Glutamatergic neuron (in vitro differentiated cells): ENCODE measurements around the gene ETV6. TPM values are rescaled to one million over a fixed set of nuclear protein-coding genes. Genes with fewer than 3 reads are reported as not detected.

ENCODE experiments used
- DNase-seq: peaks from one replicate; pipeline ENCODE4 v3.0.0; 2022
- H3K27ac Mint-ChIP-seq: one replicate; pipeline ENCODE4 v1.8.0; 2020; ENCODE audit warnings: mild to moderate bottlenecking, mixed read lengths, inconsistent platforms; ENCODE audit not compliant: unreplicated experiment
- H3K27me3 Mint-ChIP-seq: one replicate; pipeline ENCODE4 v1.8.0; 2020; ENCODE audit warnings: mild to moderate bottlenecking, moderate library complexity, mixed read lengths, inconsistent platforms; ENCODE audit not compliant: unreplicated experiment
- H3K36me3 Mint-ChIP-seq: one replicate; pipeline ENCODE4 v1.8.0; 2020; ENCODE audit warnings: mild to moderate bottlenecking, mixed read lengths, inconsistent platforms; ENCODE audit not compliant: unreplicated experiment
- H3K4me1 Mint-ChIP-seq: one replicate; pipeline ENCODE4 v1.8.0; 2020; ENCODE audit warnings: mild to moderate bottlenecking, low read depth, mixed read lengths, inconsistent platforms; ENCODE audit not compliant: unreplicated experiment
- H3K4me3 Mint-ChIP-seq: one replicate; pipeline ENCODE4 v1.8.0; 2020; ENCODE audit warnings: mild to moderate bottlenecking, mixed read lengths, inconsistent platforms; ENCODE audit not compliant: unreplicated experiment
- H3K9me3 Mint-ChIP-seq: one replicate; pipeline ENCODE4 v1.8.0; 2020; ENCODE audit warnings: mild to moderate bottlenecking, moderate library complexity, mixed read lengths, inconsistent platforms; ENCODE audit not compliant: unreplicated experiment
- CTCF ChIP-seq: fragments of 200-600 bp; sonication (generic); IDR thresholded peaks from one replicate; pipeline ENCODE4 v1.5.0; 2021; ENCODE audit not compliant: partially characterized antibody, unreplicated experiment
- total RNA-seq: library from RNA; stranded (reverse); fragmentation: NEBNext Ultra II Directional; extraction: Animal tissue kit (Norgen Biotek cat#: 25700); gene quantifications from one replicate; pipeline ENCODE4 v1.2.1, GENCODE V29; 2021; ENCODE audit not compliant: unreplicated experiment

ETV6 gene
- total RNA-seq, 1 donor from 2014 or later = 10.1 TPM

GRCh38 chr12:11652351-11653040 lies 3.0 kb downstream of the ETV6 start:
- Mint-ChIP-seq H3K9me3 (peaks cover 13% of the 10 kb centered on the region), H3K27ac (no peak overlapping the region), H3K27me3 (peaks cover 9% of the 10 kb centered on the region), H3K4me1 (peaks cover 22% of the 10 kb centered on the region), H3K36me3 (no peaks in the 10 kb centered on the region), H3K4me3 (peak overlapping the region; percentile 54)
- DNase-seq = no peak
- no peak for TF ChIP-seq CTCF

GRCh38 chr12:11653215-11653753 lies 3.8 kb downstream of the ETV6 start:
- Mint-ChIP-seq H3K36me3 (no peaks in the 10 kb centered on the region), H3K27me3 (peaks cover 7% of the 10 kb centered on the region), H3K27ac (no peak overlapping the region), H3K9me3 (peaks cover 13% of the 10 kb centered on the region), H3K4me1 (peaks cover 23% of the 10 kb centered on the region), H3K4me3 (no peak overlapping the region)
- TF ChIP-seq CTCF = no peak
- DNase-seq = no peak

GRCh38 chr12:11654338-11654737 lies 4.9 kb downstream of the ETV6 start:
- peak overlapping the region; percentile 21 for H3K27ac Mint-ChIP-seq

GRCh38 chr12:11654802-11655201 lies 5.3 kb downstream of the ETV6 start:
- Mint-ChIP-seq H3K4me1 (peaks cover 23% of the 10 kb centered on the region), H3K27me3 (peaks cover 2% of the 10 kb centered on the region), H3K4me3 (no peak overlapping the region), H3K9me3 (peaks cover 6% of the 10 kb centered on the region), H3K27ac (no peak overlapping the region), H3K36me3 (no peaks in the 10 kb centered on the region)
- DNase-seq = no peak
- TF ChIP-seq CTCF = no peak

More at GRCh38 chr12:11654338-11654737, 4.9 kb downstream of the ETV6 start:
- peaks cover 8% of the 10 kb centered on the region for H3K9me3 Mint-ChIP-seq
- H3K4me3 Mint-ChIP-seq = no peak overlapping the region
- H3K4me1 Mint-ChIP-seq = peaks cover 23% of the 10 kb centered on the region
- H3K36me3 Mint-ChIP-seq = no peaks in the 10 kb centered on the region
- no peak for DNase-seq
- H3K27me3 Mint-ChIP-seq = peaks cover 3% of the 10 kb centered on the region
- TF ChIP-seq CTCF = no peak

GRCh38 chr12:11655842-11656241 lies 6.4 kb downstream of the ETV6 start:
- no peaks in the 10 kb centered on the region for H3K9me3 Mint-ChIP-seq
- H3K36me3 Mint-ChIP-seq = no peaks in the 10 kb centered on the region
- no peaks in the 10 kb centered on the region for H3K27me3 Mint-ChIP-seq
- no peak overlapping the region for H3K27ac Mint-ChIP-seq
- H3K4me3 Mint-ChIP-seq = no peak overlapping the region
- no peak for TF ChIP-seq CTCF
- H3K4me1 Mint-ChIP-seq = peaks cover 23% of the 10 kb centered on the region
- DNase-seq = no peak
